Hepatocyte (in vitro differentiated cells): ENCODE data around the gene TMEM184B.

Experiments
- EZH2 ChIP-seq: fragments of 200-600 bp; sonication (generic); IDR thresholded peaks from 2 replicates; pipeline ENCODE4 v1.6.1; 2016; ENCODE audit warnings: antibody characterized with exemption, mild to moderate bottlenecking, borderline replicate concordance
- EZH2phosphoT487 ChIP-seq: fragments of 200-600 bp; sonication (generic); IDR thresholded peaks from one replicate; pipeline ENCODE4 v1.6.1; 2018; ENCODE audit warnings: antibody characterized with exemption, mild to moderate bottlenecking, low read depth, moderate library complexity; ENCODE audit not compliant: unreplicated experiment, severe bottlenecking
- TF ChIP-seq, protein P1 (sequence below): fragments of 200-600 bp; sonication (generic); IDR thresholded peaks from 2 replicates; pipeline ENCODE4 v1.5.1; 2016; ENCODE audit warnings: antibody characterized with exemption, mild to moderate bottlenecking; ENCODE audit not compliant: poor library complexity

- TF ChIP-seq, protein P1, sequence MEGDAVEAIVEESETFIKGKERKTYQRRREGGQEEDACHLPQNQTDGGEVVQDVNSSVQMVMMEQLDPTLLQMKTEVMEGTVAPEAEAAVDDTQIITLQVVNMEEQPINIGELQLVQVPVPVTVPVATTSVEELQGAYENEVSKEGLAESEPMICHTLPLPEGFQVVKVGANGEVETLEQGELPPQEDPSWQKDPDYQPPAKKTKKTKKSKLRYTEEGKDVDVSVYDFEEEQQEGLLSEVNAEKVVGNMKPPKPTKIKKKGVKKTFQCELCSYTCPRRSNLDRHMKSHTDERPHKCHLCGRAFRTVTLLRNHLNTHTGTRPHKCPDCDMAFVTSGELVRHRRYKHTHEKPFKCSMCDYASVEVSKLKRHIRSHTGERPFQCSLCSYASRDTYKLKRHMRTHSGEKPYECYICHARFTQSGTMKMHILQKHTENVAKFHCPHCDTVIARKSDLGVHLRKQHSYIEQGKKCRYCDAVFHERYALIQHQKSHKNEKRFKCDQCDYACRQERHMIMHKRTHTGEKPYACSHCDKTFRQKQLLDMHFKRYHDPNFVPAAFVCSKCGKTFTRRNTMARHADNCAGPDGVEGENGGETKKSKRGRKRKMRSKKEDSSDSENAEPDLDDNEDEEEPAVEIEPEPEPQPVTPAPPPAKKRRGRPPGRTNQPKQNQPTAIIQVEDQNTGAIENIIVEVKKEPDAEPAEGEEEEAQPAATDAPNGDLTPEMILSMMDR: no peak
- TF ChIP-seq EZH2: no peak
- TF ChIP-seq EZH2phosphoT487: no peak
Measured at GRCh38 chr22:38255697-38256096, 17.1 kb downstream of the TMEM184B start.
